ENCODE measurements around the gene NFIC.

The NFIC gene

DNA sequence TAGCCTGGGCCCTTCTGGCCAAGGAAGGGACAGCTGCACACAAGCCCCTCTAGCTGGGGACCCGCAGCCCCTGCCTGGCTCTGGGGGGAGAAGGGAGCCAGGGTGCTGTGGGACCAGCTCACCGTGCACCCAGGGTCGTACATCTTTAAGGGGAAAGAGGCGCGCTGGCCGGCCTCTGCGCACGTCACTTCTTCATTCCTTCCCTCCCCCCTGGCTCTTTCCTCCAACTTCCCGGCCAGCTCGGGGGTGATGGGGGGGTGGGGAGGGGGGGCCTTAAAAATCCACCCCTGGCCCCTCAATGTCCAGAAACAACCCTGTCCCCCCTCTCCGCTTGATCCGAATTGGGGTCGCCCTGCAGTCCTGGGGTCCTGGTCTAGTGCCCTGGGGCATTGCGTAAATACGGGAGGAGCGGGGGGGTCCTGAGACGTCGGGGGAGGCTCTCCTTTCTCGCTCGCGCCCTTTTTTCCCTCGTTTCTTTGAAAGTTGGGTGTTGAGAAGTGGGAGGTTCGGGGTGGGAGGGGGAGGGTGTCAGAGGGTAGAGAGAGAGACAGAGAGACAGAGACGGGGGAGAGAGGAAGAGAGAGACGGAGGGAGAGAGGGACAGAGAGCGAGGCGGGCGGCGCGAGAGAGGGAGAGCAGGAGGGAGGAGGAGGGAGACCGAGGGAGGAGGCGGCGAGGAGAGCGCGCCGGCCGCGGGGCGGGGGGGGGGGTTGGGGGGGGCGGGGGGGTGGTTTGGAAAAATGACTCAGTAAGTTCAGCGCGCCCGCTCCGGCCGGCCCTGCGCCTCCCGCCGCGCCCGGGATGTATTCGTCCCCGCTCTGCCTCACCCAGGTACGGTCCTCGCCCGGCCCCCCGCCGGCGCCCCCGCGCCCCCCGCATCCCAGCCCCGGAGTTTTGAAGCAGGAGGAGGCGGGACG is at the start of gene NFIC:
Gene NFIC (plus strand): TSS at position 748 of the 917 bp plus-strand sequence. CDS start 54 bp downstream, at position 802.
- peak in 2 of 11 experiments; percentile 18 to 45; a peak in 1 of 22 replicates for TF ChIP-seq Cebpa-rat (IDR thresholded peaks at IDR 0.05)
- Histone ChIP-seq H3K27me3 (no peaks in the 10 kb centered on the region), H3K4me2 (peak within 1 kb of the TSS; percentile 94 to 100 (median 98)), H3K27ac (peak within 1 kb of the TSS; percentile 75 to 98 (median 95)), H3K36me3 (peaks cover 0 to 3% (median 0%) of the 10 kb centered on the region in 11 experiments; a peak in 2 of 22 replicates), H3K4me3 (peak within 1 kb of the TSS; percentile 79 to 94 (median 85)), H4K20me1 (peaks cover 13 to 74% (median 57%) of the 10 kb centered on the region in 11 experiments), H3K4me1 (peaks cover 62 to 85% (median 81%) of the 10 kb centered on the region in 10 experiments), H3K9ac (peak within 1 kb of the TSS; percentile 86 to 98 (median 94)), H3K9me3 (replicated peaks in 1 of 11) (no peaks in the 10 kb centered on the region)

DNA sequence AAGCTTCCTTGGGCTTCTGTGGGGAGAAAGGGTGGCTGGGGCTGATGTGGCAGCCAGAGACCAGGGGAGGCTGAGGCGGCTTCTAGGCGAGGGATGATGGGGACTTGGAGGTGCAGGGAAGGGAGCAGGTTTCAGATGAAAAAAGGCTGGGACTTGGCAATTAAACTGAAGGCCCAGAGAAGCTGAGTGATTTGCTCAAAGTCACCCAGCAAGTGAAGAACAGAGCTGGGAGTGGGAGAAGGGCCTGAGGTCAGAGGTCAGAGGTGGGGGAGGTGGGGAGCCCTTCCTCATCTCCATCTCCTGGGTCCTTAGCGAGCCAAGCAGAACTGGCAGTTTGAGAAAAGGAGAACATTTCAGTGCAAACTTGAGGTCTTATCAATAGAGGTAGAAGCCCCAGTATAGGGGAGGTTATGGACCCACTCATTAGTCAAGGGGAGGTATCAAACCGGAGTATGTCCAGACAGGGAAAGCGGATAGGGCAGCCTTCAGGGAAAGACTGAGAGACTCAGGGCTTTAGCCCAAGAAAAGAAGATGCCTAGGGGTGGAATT is 49.6 kb upstream of the NFIC start:
- no peak for TF ChIP-seq Cebpa-rat (IDR thresholded peaks at IDR 0.05)
- H3K36me3 ChIP-seq = no peaks in the 10 kb centered on the region
- no peak overlapping the region for H3K27ac ChIP-seq
- H3K9ac ChIP-seq = no peak overlapping the region
- no peak overlapping the region for H3K4me2 ChIP-seq
- H4K20me1 ChIP-seq = peaks cover 0 to 18% (median 0%) of the 10 kb centered on the region in 11 experiments; a peak in 2 of 22 replicates
- no peaks in the 10 kb centered on the region for H3K9me3 ChIP-seq (replicated peaks in 1 of 11)
- peaks cover 9 to 20% (median 15%) of the 10 kb centered on the region in 11 experiments; a peak in 21 of 22 replicates for H3K27me3 ChIP-seq
- no peak overlapping the region for H3K4me3 ChIP-seq
- peaks cover 0 to 4% (median 0%) of the 10 kb centered on the region in 10 experiments; a peak in 1 of 20 replicates for H3K4me1 ChIP-seq

DNA sequence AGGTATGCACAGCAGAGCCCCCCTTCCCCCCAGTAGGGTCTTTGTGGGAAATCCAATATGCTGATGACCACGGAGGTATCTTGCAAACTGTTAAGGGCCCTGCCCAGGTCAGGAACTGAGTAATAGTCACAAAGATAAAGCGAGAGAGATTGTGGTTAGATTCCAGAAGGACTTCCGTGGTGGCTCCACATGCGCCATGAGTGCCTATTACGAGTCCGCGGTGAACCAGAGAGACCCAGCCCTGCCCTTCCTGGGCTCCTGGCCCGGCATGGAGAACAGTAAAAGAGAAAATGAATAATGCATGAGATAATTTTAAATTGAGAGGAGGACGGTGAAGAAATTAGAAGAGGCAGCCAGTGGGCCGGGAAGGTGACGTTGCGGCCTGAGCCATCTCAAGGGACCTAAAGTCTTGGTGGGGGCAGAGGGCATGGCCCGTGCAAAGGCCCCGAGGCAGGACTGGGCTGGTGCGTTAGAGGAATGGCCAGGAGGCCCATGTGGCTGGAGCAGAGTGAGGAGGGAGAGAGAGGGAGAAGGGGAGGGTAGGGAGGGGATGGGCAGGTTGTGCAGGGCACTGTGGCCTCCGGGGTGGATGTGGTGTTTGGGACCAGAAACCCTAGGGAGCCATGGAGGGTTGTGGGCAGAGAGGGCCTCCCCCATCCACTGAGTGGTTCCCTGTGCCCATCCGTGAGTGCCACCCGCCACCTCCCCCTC is 46.6 kb upstream of the NFIC start:
- Histone ChIP-seq H3K4me2 (no peak overlapping the region), H3K4me3 (no peak overlapping the region), H3K9ac (no peak overlapping the region), H3K27ac (no peak overlapping the region), H3K36me3 (no peaks in the 10 kb centered on the region), H3K4me1 (peaks cover 0 to 6% (median 4%) of the 10 kb centered on the region in 10 experiments; a peak in 6 of 20 replicates), H3K9me3 (replicated peaks in 1 of 11) (no peaks in the 10 kb centered on the region), H3K27me3 (peaks cover 0 to 5% (median 0%) of the 10 kb centered on the region in 11 experiments; a peak in 4 of 22 replicates), H4K20me1 (peaks cover 0 to 7% (median 0%) of the 10 kb centered on the region in 11 experiments; a peak in 2 of 22 replicates)
- TF ChIP-seq Cebpa-rat (IDR thresholded peaks at IDR 0.05) = no peak

DNA sequence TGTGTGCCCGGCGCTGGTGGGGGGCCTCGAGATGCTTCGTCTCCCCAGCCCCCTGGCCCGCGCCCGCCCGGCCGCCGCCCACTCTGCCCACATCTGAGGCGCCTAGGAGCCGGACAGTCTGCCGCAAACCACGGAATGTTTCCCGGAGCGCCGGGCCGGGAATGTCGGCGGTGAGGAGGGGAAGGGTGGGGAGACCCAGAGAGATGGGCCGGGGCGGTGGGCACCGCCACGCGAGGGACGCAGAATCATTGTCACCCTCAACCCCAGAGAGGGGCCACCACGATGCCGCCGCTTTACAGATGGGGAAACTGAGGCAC is 46.1 kb upstream of the NFIC start:
- Histone ChIP-seq H3K4me3 (no peak overlapping the region), H3K4me1 (peaks cover 0 to 6% (median 4%) of the 10 kb centered on the region in 10 experiments; a peak in 6 of 20 replicates), H3K9me3 (replicated peaks in 1 of 11) (no peaks in the 10 kb centered on the region), H4K20me1 (0 out of 22 replicates have a peak, but pooled peaks cover 0 to 2% (median 0%) of the 10 kb centered on the region in 11 experiments), H3K4me2 (no peak overlapping the region), H3K27me3 (peaks cover 0 to 5% (median 0%) of the 10 kb centered on the region in 11 experiments; a peak in 4 of 22 replicates), H3K36me3 (no peaks in the 10 kb centered on the region), H3K9ac (no peak overlapping the region), H3K27ac (no peak overlapping the region)
- no peak for TF ChIP-seq Cebpa-rat (IDR thresholded peaks at IDR 0.05)

DNA sequence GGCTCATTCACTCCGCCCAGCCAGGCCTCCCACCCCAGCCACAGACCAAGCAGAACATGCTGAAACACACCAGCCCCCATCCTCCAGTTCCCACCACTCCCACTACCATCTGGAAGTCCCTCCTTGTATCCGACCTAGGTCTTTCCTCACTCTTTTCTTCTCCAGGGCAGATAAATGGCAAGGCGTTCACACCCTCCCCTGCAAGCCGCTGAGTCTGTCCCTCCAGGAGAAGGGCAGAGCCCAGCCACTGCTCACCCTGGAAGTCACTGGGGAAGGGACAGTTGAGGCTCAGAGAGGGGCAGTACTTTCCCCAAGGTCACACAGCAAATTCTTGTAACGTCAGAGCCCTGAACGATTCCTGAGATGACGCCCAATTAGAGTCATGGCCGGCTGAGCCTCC is 45.5 kb upstream of the NFIC start:
- Histone ChIP-seq H3K27me3 (peaks cover 0 to 5% (median 0%) of the 10 kb centered on the region in 11 experiments; a peak in 4 of 22 replicates), H3K9me3 (replicated peaks in 1 of 11) (no peaks in the 10 kb centered on the region), H3K4me1 (peaks cover 0 to 6% (median 4%) of the 10 kb centered on the region in 10 experiments; a peak in 6 of 20 replicates), H3K9ac (no peak overlapping the region), H4K20me1 (no peaks in the 10 kb centered on the region), H3K36me3 (no peaks in the 10 kb centered on the region), H3K4me3 (no peak overlapping the region), H3K27ac (no peak overlapping the region), H3K4me2 (no peak overlapping the region)
- no peak for TF ChIP-seq Cebpa-rat (IDR thresholded peaks at IDR 0.05)

- no peak overlapping the region for H3K9ac ChIP-seq
- H3K27ac ChIP-seq = no peak overlapping the region
- no peaks in the 10 kb centered on the region for H4K20me1 ChIP-seq
- no peaks in the 10 kb centered on the region for H3K9me3 ChIP-seq (replicated peaks in 1 of 11)
- peaks cover 0 to 6% (median 4%) of the 10 kb centered on the region in 10 experiments; a peak in 6 of 20 replicates for H3K4me1 ChIP-seq
- no peak overlapping the region for H3K4me3 ChIP-seq
- no peak for TF ChIP-seq Cebpa-rat (IDR thresholded peaks at IDR 0.05)
- H3K36me3 ChIP-seq = no peaks in the 10 kb centered on the region
- peaks cover 0 to 5% (median 0%) of the 10 kb centered on the region in 11 experiments; a peak in 4 of 22 replicates for H3K27me3 ChIP-seq
- H3K4me2 ChIP-seq = no peak overlapping the region
Measured at GRCh38 chr19:3321696-3322095, 44.7 kb upstream of the NFIC start.

GRCh38 chr19:3322199-3322978 is 44.0 kb upstream of the NFIC start:
- H3K9ac ChIP-seq = no peak overlapping the region
- H3K36me3 ChIP-seq = no peaks in the 10 kb centered on the region
- H3K9me3 ChIP-seq (replicated peaks in 1 of 11) = no peaks in the 10 kb centered on the region
- no peaks in the 10 kb centered on the region for H4K20me1 ChIP-seq
- no peak overlapping the region for H3K27ac ChIP-seq
- no peak overlapping the region for H3K4me3 ChIP-seq
- peak overlapping the region in 5 of 11 experiments; percentile 11 to 54 (median 36); a peak in 5 of 22 replicates for H3K4me2 ChIP-seq
- no peak for TF ChIP-seq Cebpa-rat (IDR thresholded peaks at IDR 0.05)
- peaks cover 0 to 6% (median 4%) of the 10 kb centered on the region in 10 experiments; a peak in 6 of 20 replicates for H3K4me1 ChIP-seq
- peaks cover 0 to 5% (median 0%) of the 10 kb centered on the region in 11 experiments; a peak in 3 of 22 replicates for H3K27me3 ChIP-seq

GRCh38 chr19:3323026-3323425 is 43.4 kb upstream of the NFIC start:
- Histone ChIP-seq H3K4me1 (peaks cover 0 to 6% (median 4%) of the 10 kb centered on the region in 10 experiments; a peak in 6 of 20 replicates), H3K36me3 (no peaks in the 10 kb centered on the region), H3K9ac (no peak overlapping the region), H3K27me3 (peaks cover 0 to 5% (median 0%) of the 10 kb centered on the region in 11 experiments; a peak in 3 of 22 replicates), H3K4me2 (peak overlapping the region in 6 of 11 experiments; percentile 11 to 54 (median 35); a peak in 7 of 22 replicates), H3K9me3 (replicated peaks in 1 of 11) (no peaks in the 10 kb centered on the region), H4K20me1 (no peaks in the 10 kb centered on the region), H3K27ac (no peak overlapping the region), H3K4me3 (no peak overlapping the region)
- TF ChIP-seq Cebpa-rat (IDR thresholded peaks at IDR 0.05) = no peak

All from BLaER1 treated with 17β-estradiol and CSF1 and Interleukin-3, amounts not matched to agents 10 nM and 100 nM (cell line).